Jurkat, Clone E6-1 (cell line): ENCODE measurements around the gene KRTAP10-5.
A peak's percentile ranks its signal among the peaks of the same experiment; 100 is the strongest.
"Not testable (repeated sequence)": the region's sequence is repeated elsewhere in the genome, so short reads cannot be mapped to it uniquely, and the experiment has no call there.

ENCODE experiments used
- DNase-seq: peaks from one replicate; pipeline ENCODE4 v3.0.0-alpha.2; 2011; ENCODE audit warnings: low read depth, low spot score
- H3K4me3 ChIP-seq: 2 replicates; pipeline ENCODE4 v1.5.1; 2011; ENCODE audit warnings: mild to moderate bottlenecking, low read length, control low read depth, moderate library complexity

The KRTAP10-5 gene

DNA sequence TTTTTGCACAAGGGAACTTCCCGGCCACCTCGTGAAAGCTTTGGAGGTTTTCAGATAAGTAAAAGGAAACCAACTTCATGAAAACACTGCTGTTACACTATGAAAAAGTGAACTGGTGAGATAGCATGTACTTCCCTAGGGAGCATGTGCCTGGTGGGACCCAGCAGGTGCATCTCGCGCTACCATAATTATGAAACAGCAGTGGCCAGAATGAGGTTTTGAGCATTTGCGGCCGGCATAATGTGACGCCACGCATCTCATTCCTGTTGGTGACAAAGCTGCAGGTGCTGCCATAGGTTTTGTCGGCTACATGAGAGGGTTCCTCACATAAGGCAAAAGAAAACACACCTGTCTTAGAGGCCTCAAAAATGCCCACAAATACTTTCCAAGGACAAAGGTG, 23.5 kb downstream of the KRTAP10-5 start:
- no peak overlapping the region for H3K4me3 ChIP-seq
- no peak for DNase-seq

DNA sequence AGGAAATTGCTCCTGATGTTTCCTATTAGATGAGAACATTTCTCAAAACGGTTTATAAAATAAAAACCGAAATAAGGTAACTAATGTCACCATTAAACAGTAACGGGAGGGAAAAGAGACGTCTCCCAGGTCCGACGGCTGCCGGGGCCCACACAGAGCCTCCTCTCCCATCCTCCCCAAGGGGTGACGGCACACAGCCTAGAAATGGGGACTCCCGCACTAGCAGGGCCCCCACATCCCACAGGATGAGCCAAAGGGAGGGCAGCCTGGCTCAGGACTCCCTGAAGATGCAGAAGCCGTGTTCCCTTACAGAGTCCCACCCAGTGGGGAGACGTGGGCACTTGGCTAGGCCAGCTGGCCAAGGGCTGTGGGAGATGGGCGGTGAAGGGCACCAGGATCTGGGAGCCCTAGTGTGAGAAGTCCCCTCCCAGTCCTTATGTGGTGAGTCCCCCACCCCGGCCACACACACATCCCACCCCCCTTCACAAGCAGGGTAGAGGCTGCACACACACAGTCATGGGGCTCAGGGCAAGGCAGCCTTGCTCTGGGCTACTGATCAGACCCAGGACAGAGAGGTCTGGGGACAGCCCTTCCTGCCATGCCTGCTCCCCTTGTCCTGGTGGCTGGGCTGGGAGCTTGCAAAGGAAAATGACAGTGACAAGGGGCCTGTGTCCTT, 25.1 kb downstream of the KRTAP10-5 start:
- DNase-seq: no peak
- H3K4me3 ChIP-seq: no peak overlapping the region

DNA sequence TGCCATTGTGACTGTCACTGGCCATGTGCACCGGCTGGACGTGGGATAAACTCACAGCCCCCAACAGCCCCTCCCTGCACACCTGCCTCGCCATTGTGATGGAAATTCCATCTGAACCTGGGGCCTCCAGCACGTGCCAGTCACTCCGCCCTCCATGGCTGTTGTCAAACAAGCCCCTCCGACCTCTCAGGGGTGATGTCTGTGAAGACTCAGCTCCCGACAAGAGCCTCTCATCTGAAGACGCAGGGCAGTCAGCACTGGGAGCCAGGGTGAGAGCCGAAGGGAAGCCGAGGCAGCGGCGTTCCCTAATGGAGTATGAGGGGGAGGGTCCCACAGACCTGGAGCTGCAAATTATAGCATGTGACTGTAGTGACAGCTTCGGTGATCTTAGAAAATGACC, 27.7 kb downstream of the KRTAP10-5 start:
- DNase-seq: no peak
- no peak overlapping the region for H3K4me3 ChIP-seq

- no peak for DNase-seq
Measured at GRCh38 chr21:44552136-44552535, 28.3 kb downstream of the KRTAP10-5 start.

GRCh38 chr21:44551340-44551961, 29.0 kb downstream of the KRTAP10-5 start, which contains the start of gene KRTAP10-2:
Gene KRTAP10-2, minus strand, starts transcription at chr21:44551505. Its CDS starts 47 bp downstream, at chr21:44551458.
- H3K4me3 ChIP-seq: no peak within 1 kb of the TSS
- DNase-seq: no peak

More at GRCh38 chr21:44552136-44552535, 28.3 kb downstream of the KRTAP10-5 start:
- no peak overlapping the region for H3K4me3 ChIP-seq

DNA sequence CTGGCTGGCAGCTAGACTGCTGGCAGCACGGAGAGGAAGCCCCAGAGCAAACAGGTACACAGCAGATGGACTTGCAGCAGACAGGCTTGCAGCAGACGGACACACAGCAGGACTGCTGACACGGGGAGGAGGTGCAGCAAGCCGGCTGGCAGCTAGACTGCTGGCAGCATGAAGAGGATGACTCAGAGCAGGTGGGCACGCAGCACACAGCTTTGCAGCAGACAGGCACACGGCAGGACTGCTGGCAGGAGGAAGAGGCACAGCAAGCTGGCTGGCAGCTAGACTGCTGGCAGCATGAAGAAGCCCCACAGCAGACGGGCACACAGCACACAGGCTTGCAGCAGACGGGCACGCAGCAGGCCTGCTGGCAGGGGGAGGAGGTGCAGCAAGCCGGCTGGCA, 29.6 kb downstream of the KRTAP10-5 start:
- H3K4me3 ChIP-seq: no peak overlapping the region
- DNase-seq: no peak

DNA sequence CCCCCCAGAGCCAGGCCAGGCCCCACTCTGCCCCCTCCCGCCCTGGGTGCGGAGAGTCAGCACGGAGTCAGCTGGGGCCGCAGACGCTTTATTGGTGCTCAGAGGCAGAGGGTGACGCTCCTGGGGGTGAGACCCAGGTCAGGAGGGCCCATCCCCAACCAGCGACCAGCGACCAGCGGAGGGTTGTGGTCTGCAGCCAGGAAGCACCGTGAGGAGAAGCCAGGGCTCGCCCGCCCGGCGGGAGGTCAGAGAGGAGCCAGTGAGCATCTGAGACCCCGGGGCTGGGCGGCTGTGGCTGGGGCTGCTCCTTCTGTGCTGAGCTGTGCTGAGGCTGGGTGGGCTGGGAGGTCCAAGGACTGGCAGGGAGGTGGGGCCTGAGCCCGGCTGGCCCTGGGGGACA, 30.1 kb downstream of the KRTAP10-5 start:
- DNase-seq, H3K4me3 ChIP-seq: not testable (repeated sequence)

DNA sequence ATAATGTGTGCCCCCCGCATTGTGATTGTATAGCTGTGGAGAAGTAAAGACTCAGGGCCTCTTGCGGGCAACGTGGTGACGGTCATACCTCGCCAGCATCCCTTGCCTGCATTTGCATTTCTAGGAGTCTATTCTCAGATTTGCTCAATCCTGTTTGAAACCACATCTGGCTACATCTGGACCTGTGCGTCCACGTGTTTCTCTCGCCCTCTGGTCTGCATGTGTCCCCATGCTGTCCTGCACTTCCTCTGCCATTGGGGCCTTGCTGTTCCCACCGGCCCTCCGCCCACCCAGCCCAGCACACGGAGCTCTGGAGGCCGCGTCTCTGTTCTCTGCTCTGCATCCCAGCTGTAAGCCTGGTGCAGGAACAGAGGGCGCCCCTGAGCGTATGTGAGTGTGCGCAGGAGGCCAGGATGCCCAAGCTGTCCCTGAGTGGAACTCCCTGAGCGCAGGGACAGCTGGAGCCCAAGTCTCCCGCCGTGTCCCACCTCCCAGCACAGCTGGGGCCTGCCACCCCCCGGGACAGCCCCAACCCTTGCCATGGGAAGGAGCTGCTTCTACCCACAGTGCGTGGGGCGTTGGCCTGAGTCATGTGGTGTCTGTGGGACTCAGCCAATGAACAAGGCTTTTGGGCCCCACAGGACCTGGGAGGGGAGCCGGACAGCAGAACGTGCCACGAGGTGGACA, 30.7 kb downstream of the KRTAP10-5 start:
- no peak for DNase-seq
- no peak overlapping the region for H3K4me3 ChIP-seq

- H3K4me3 ChIP-seq: no peak overlapping the region
- DNase-seq: no peak
Measured at GRCh38 chr21:44548922-44549321, 31.5 kb downstream of the KRTAP10-5 start.

DNA sequence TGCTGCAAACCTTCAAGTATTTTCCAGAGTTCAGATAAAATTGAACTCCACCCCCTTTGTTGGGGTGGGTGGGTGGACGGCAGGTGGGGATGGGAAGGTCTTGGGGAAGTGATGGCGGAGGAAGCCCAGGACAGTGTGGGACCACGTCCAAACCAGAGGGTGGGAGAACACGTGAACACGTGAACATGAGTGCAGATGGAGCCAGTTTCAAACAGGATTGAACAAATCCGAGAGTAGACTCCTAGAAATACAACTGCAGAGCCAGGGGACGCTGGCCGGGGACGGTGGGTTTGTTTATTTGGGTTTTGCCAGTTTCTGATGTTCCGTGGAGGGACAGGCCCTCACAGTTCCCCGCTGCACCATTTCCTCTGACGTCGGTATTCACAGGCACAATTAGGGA, 32.0 kb downstream of the KRTAP10-5 start:
- DNase-seq: no peak
- no peak overlapping the region for H3K4me3 ChIP-seq

DNA sequence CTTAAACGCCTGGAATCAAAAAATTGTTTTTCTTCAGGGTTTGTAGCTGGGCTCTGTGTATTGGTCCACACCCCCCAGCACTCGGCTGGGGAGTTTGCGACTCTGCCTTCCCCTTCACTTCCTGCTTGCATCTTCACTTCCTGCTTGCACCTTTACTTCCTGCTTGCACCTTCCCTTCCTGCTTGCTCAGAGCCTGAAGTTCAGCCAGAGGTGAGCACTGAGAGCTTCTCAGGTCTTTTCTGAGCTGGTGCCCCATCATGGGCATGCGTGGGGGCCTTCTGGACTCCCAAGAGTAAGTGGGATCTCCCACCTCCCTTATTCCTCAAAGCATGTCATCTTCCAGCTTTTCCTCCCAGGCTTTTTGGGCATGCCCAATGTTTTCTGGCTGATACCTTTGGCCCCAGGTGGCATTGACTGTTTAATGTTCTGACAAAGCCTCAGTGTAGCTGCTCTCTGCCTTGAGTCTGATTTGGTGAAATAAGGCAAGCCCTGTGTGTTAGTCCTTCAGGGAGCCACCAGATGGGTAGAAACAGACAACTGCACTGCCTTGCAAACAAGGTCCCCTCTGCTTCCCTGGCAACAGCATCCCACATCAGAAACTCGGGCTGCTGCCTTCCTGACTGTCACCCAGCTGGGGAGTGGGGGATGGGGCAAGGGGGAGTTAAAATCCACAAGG, 32.6 kb downstream of the KRTAP10-5 start:
- DNase-seq: peak; percentile 45

DNA sequence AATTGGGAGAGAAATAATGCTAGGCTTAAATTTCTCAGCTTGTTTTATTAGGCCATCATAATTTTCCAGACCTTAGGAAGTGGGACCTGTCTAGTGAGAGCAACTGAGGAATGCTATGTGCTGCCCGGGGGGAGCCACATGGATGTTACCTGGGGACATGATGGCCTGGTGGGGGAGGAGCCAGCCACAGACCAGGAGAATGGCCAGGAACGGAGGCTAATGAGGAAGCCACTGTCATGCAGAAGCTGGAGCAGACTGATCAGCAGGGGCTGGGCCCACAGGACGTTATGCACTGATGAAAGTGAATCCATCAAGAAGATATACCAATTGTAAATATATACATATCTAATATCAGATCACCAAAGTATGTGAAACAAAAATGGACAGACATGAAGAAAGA, 35.8 kb downstream of the KRTAP10-5 start:
- no peak for DNase-seq
- no peak overlapping the region for H3K4me3 ChIP-seq

More for the DNA sequence above, 32.6 kb downstream of the KRTAP10-5 start:
- peak overlapping the region; percentile 7; the same call in 1 of the 2 replicates for H3K4me3 ChIP-seq

DNA sequence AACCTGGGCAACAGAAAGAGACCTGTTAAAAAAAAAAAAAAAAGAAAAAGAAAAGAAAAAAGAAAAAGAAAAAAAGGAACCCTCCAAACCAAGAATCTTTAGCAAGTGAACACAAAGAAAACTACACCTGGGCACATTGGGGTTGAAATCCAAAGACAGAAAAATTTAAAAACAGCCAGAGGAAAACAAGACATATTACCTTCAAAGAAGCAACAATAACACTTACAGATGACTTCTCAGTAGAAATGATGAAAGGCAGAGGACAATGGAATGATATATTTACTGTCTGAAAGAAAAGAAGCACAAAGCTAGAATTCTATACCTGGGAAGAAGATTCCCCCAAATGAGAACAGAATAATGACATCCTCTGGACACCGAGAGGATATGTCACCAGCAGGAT, 37.7 kb downstream of the KRTAP10-5 start:
- DNase-seq: no peak
- no peak overlapping the region for H3K4me3 ChIP-seq

DNA sequence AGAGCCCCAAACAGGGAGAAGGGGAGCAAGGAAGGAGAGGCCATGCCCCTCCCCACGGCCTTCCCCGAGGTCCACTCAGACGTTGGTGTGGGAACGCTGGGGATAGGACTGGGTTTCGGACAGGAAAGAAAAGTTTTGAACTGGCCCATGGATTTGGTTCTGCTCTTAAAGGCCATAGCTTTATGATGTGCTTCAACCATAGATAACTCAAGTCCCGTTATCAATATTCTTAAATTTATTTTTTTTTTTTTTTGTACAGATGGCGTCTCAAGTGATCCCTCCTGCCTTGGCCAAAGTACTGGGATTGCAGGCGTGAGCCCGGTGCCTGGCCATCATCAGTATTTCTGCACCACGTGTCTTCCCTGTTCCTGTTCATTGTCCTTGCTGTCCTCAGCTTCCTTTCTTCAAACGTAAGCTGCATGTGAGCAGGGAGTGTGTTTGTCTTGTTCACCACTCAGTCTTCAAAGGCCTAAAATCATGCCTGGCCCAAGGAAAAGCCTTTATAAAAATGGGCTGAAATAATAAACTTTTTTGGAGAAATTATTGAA, 39.6 kb downstream of the KRTAP10-5 start:
- no peak overlapping the region for H3K4me3 ChIP-seq
- no peak for DNase-seq

DNA sequence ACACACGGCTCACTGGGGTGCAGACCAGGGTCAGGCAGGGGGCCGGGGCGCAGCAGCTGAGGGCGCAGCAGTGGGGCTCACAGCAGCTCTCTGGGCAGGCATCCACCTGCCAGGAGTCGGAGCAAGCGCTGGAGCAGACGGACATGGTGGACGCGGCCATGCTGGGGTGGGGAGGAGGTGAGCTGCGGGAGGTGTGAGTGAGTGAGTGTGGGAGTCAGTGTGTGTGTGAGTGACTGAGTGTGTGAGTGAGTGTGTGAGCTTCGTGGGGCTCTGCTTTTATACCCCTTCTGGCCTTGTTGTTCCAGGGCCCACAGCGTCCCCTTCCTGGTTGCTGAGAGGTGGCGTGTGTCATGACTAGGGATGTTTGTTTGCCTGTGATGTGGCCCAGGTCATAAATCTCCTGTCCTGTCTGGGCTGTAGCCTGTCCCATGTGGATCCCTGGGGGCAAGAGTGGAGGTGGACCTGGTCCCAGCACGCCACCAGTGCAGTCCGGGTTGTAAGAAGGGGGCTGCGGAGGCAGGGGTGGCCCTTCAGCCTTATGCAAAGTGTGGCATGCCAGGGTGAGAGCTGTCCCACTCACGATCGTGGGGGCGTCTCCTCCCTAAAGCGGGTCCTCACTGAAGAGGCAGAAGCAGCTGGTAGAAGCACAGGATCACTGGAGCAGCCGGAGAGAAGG, 40.3 kb downstream of the KRTAP10-5 start, which contains the start of gene KRTAP10-1:
Gene KRTAP10-1 (minus strand): TSS at position 205 of the 676 bp plus-strand sequence. CDS start 45 bp downstream, at position 160.
- no peak within 1 kb of the TSS for H3K4me3 ChIP-seq
- DNase-seq: no peak

DNA sequence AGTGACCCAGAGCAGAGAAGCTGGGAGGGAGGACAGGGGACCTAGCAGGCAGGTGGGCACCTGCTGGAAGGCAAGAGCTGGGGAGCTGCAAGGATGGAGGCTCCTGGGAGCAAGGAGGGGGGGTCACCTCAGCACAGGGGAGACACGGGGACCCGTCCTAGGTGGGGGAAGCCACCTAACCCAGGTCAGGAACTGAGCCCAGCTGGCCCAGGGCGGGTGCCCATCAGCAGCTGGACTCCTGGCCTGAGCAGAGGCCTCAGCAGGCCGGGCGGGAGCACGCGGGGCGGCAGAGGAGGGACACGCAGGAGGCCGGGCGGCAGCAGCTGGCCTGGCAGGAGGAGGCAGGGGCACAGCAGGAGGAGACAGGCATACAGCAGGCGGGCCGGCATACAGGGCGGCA, 41.4 kb downstream of the KRTAP10-5 start:
- H3K4me3 ChIP-seq: no peak overlapping the region
- no peak for DNase-seq

GRCh38 chr21:44537930-44538911, 42.2 kb downstream of the KRTAP10-5 start:
- DNase-seq: no peak
- H3K4me3 ChIP-seq: no peak overlapping the region

DNA sequence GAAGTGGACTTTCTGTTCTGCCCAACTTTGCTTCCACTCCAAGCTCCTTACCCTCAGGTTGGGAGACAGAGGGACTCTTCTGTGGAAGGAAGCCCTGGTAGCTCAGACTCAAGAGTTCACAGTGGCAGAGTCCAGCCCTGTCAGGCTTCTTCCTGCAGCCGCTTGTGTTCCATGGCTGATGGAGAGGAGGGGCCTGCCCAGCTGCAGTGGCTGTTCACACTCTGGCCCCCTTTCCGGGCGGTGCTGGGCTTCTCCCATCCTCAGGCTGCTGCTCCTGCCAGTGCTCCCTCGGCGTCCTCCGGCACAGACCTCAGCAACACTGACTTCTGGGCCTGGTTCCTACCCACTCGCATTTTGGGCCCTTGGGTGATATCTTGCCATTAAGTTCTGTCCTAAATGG, 44.4 kb downstream of the KRTAP10-5 start:
- H3K4me3 ChIP-seq: no peak overlapping the region
- DNase-seq: no peak
